AG10803 (cell line): ENCODE results near the gene STAT4.

ENCODE experiments used
- DNase-seq: peaks from one replicate; pipeline ENCODE4 v3.0.0; 2010; ENCODE audit warnings: low read depth
- H3K4me3 ChIP-seq: 2 replicates; pipeline ENCODE4 v1.5.1; 2011; ENCODE audit warnings: mild to moderate bottlenecking, low read length, control low read depth
- TF ChIP-seq, protein P1 (sequence below): conservative IDR thresholded peaks from 2 replicates; pipeline ENCODE4 v1.5.1; 2011; ENCODE audit warnings: mild to moderate bottlenecking, low read length, control low read depth, inconsistent platforms

Gene STAT4

GRCh38 chr2:191059308-191059707, 91.5 kb downstream of the STAT4 start:
- no peak overlapping the region for H3K4me3 ChIP-seq
- no peak for DNase-seq
- TF ChIP-seq, protein P1, sequence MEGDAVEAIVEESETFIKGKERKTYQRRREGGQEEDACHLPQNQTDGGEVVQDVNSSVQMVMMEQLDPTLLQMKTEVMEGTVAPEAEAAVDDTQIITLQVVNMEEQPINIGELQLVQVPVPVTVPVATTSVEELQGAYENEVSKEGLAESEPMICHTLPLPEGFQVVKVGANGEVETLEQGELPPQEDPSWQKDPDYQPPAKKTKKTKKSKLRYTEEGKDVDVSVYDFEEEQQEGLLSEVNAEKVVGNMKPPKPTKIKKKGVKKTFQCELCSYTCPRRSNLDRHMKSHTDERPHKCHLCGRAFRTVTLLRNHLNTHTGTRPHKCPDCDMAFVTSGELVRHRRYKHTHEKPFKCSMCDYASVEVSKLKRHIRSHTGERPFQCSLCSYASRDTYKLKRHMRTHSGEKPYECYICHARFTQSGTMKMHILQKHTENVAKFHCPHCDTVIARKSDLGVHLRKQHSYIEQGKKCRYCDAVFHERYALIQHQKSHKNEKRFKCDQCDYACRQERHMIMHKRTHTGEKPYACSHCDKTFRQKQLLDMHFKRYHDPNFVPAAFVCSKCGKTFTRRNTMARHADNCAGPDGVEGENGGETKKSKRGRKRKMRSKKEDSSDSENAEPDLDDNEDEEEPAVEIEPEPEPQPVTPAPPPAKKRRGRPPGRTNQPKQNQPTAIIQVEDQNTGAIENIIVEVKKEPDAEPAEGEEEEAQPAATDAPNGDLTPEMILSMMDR: no peak

DNA sequence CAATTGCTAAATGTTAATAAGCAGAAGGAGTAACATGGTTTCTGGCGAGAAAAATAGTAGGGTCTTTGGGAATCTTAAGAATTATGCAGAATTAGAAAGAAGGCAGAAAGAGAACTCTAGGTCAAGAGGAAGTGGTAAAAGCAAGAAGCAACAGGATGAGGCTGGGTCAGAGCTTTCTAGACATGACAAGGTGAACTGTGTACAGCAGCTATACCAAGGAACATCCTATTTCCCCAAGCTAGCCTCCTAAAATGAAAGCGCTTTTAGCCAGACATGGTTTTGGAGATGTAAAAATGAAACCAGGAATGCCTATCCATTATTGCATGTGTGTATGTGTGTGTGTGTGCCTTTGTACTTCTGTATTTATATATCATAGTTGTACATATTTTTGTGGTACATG, 94.6 kb downstream of the STAT4 start:
- DNase-seq: no peak
- TF ChIP-seq, protein P1: no peak
- H3K4me3 ChIP-seq: no peak overlapping the region

GRCh38 chr2:191053256-191053655, 97.5 kb downstream of the STAT4 start:
- H3K4me3 ChIP-seq: no peak overlapping the region
- TF ChIP-seq, protein P1: no peak
- no peak for DNase-seq

DNA sequence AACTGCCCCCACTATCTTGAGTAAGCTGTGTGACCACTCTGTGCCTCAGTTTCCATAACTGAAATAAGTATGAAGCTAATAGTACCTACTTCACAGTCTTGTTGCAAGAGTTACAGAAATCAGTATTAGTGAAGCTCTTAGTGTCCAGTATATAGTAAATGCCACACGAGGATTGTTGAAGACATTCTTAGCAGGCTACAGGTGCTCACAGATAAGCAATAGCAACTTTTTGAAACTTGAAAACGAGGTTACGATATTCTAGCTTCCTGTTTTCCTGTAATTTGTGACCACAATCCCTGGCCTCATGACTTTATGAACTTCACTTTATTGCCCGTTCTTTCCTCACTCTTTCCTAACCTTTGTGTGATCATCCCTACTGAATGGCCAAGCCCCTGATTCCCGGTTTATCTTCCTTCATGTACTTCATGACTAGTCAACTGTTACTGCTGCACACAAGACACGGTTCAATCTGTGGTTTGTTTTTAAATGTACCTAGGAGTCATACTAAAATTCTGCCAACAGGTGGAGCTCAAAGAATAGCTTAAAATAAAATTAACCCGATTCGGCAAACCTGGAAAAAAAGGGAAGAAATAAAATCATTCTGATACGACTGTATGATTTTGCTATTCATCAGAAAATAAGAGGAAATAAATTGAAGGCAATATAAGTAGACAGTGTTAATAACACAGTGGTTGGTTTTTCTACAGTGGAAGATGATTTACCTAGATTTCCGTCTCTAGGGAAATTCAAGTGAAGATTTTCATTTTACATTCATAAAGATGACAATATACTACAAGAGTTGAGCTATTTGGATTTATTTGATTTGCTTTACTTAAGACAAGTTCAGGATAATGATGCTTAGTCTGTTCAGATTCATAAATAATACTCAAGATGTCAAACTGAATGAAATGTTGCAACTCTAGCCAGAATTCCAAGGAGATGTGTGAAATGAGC, 98.7 kb downstream of the STAT4 start:
- TF ChIP-seq, protein P1: peak; percentile 67
- H3K4me3 ChIP-seq: no peak overlapping the region
- peak; percentile 76 for DNase-seq

GRCh38 chr2:191051177-191051576, 99.6 kb downstream of the STAT4 start:
- no peak overlapping the region for H3K4me3 ChIP-seq
- TF ChIP-seq, protein P1: no peak
- no peak for DNase-seq

DNA sequence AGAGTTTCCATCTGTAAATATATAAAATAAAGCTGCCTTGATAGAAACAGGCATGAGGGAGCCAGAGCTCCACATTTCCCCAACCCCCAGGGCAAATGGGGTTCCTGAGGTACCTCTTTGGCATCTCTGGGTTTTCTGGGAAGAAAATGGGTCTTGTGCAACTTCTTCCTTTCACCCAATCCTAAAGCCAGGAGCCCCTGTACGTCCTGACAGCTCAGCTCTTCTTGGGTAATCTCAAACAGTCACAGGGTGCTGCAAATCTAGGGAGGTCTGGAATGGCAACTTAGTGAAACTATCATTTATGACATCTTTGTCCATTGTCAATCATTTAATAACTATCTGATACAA, 100.2 kb downstream of the STAT4 start:
- H3K4me3 ChIP-seq: no peak overlapping the region
- TF ChIP-seq, protein P1: no peak
- DNase-seq: peak; percentile 97
